GM15510 (cell line): ENCODE results near the gene GAGE13.
"Not testable (repeated sequence)": the region's sequence is repeated elsewhere in the genome, so short reads cannot be mapped to it uniquely, and the experiment has no call there.

ENCODE experiments used
- POLR2A ChIP-seq: IDR thresholded peaks from 3 replicates; pipeline ENCODE4 v1.6.1; 2011; ENCODE audit warnings: borderline replicate concordance; ENCODE audit not compliant: insufficient read length; ENCODE audit errors: extremely low read depth

The GAGE13 gene

GRCh38 chrX:49312176-49312575 lies 19.2 kb upstream of the GAGE13 start:
- TF ChIP-seq POLR2A: no peak

- no peak for TF ChIP-seq POLR2A
These were observed 15.3 kb upstream of the GAGE13 start for GRCh38 chrX:49316085-49316484.

- TF ChIP-seq POLR2A: not testable (repeated sequence)
These were observed 9.6 kb upstream of the GAGE13 start, which contains the start of gene GAGE12J for GRCh38 chrX:49321737-49322136. GAGE12J (plus strand) TSS chrX:49322037; CDS start chrX:49323194, 1,157 bp downstream.
